HepG2 (cell line): ENCODE data around the gene ZNF581. TPM values are rescaled to one million over a fixed set of nuclear protein-coding genes. Genes with fewer than 3 reads are reported as not detected.
A peak's percentile ranks its signal among the peaks of the same experiment; 100 is the strongest.

Experiments used
- ATAC-seq: fragments of 200-7000 bp; cut with Tn5 transposase; 3 replicates; pipeline ENCODE4 v1.9.1; 2020; ENCODE audit warnings: mild to moderate bottlenecking, moderate library complexity
- Bru-seq: library from RNA; stranded (reverse); fragments of 400-500 nt; gene quantifications from one replicate; lab custom pipeline; 2021; lab: Mats Ljungman, UMichigan
- BruChase-seq, 2 experiments: library from RNA; stranded (reverse); fragments of 400-500 nt; gene quantifications; one replicate each; lab custom pipeline; 2021; lab: Mats Ljungman, UMichigan
- BruUV-seq: library from RNA; stranded (reverse); fragments of 400-500 nt; replicated peaks from 2 replicates; lab custom pipeline; 2021; lab: Mats Ljungman, UMichigan
- CTCF ChIA-PET: fragments of 300-600 bp; formaldehyde crosslinking; extraction: SDS; loops from one replicate; lab custom pipeline; 2021; ENCODE audit warnings: low total read pairs, inconsistent platforms, low intra/inter-chr PET ratio; lab: Yijun Ruan, JAX
- POLR2A ChIA-PET: fragments of 350-600 bp; sonication (Branson Sonifier 250); formaldehyde crosslinking; loops from one replicate; lab custom pipeline; 2020; ENCODE audit warnings: antibody characterized with exemption, inconsistent platforms; lab: Yijun Ruan, JAX
- DNase-seq: peaks from one replicate; pipeline ENCODE4 v3.0.0-alpha.2; 2015; ENCODE audit warnings: low spot score
- FAIRE-seq: peaks from 3 replicates; lab custom pipeline; 2011; peaks lifted over from hg19 to GRCh38; lab: Jason Lieb, UNC
- H2AFZ ChIP-seq: one replicate; pipeline ENCODE4 v1.6.1; 2011; ENCODE audit warnings: low read length, inconsistent platforms
- H3K27ac ChIP-seq: fragments of 300-600 bp; 3 replicates; pipeline ENCODE4 v1.8.0; 2011; ENCODE audit warnings: mixed run types, mild to moderate bottlenecking, mixed read lengths, low read length, inconsistent platforms; ENCODE audit not compliant: insufficient read depth; ENCODE audit errors: extremely low read length
- H3K27me3 ChIP-seq, 2 experiments: fragments of 200-600 bp in 1 of 2; 2 replicates in 1 of 2; 3 replicates in 1 of 2; pipeline versions ENCODE4 v1.6.0 to v1.8.0; 2011; ENCODE audit warnings: low read length in 2 of 2, mild to moderate bottlenecking in 2 of 2, moderate library complexity in 2 of 2, inconsistent platforms in 1 of 2; ENCODE audit not compliant: insufficient read depth in 2 of 2, control insufficient read depth in 1 of 2
- H3K36me3 ChIP-seq, 2 experiments: fragments of 200-600 bp in 1 of 2; replicated peaks in 1 of 2; 2 replicates in 1 of 2; 3 replicates in 1 of 2; pipeline versions ENCODE4 v1.5.1 to v1.8.0; 2011; ENCODE audit warnings: low read length in 2 of 2, inconsistent platforms in 1 of 2; ENCODE audit not compliant: insufficient read depth in 2 of 2, control insufficient read depth in 1 of 2
- H3K4me1 ChIP-seq: 2 replicates; pipeline ENCODE4 v1.5.1; 2012; ENCODE audit warnings: low read length, inconsistent platforms; ENCODE audit not compliant: insufficient read depth
- H3K4me2 ChIP-seq: 2 replicates; pipeline ENCODE4 v1.6.0; 2011; ENCODE audit warnings: low read depth, low read length, inconsistent platforms
- H3K4me3 ChIP-seq, 3 experiments: fragments of 200-600 bp in 1 of 3; sonication (generic), shearing (Covaris generic) in 1 of 3; replicated peaks in 1 of 3; 2 replicates each; pipeline ENCODE4 v1.5.1; 2011 to 2016; ENCODE audit warnings: low read length in 3 of 3, inconsistent platforms in 2 of 3, low read depth in 2 of 3, mild to moderate bottlenecking in 2 of 3, control low read depth in 1 of 3, mixed read lengths in 1 of 3; ENCODE audit not compliant: insufficient read depth in 1 of 3
- H3K79me2 ChIP-seq: one replicate; pipeline ENCODE4 v1.6.1; 2011; ENCODE audit warnings: low read length, inconsistent platforms; ENCODE audit not compliant: insufficient read depth
- H3K9ac ChIP-seq: 2 replicates; pipeline ENCODE4 v1.6.0; 2011; ENCODE audit warnings: mild to moderate bottlenecking, low read depth, low read length, inconsistent platforms; ENCODE audit not compliant: insufficient read depth
- H3K9me3 ChIP-seq: 2 replicates; pipeline ENCODE4 v1.5.1; 2012; ENCODE audit warnings: mild to moderate bottlenecking, low read length
- H4K20me1 ChIP-seq: 2 replicates; pipeline ENCODE4 v1.6.0; 2011; ENCODE audit warnings: inconsistent platforms, mild to moderate bottlenecking, low read length, moderate library complexity; ENCODE audit not compliant: insufficient read depth
- ELF3 ChIP-seq: IDR thresholded peaks from 2 replicates; pipeline ENCODE4 v1.6.1; 2016; ENCODE audit warnings: missing genetic modification reagents, missing compliant biosample characterization
- HCFC1 ChIP-seq: fragments of 150-350 bp; IDR thresholded peaks from 2 replicates; pipeline ENCODE4 v1.6.1; 2014; ENCODE audit warnings: low read depth, low read length
- NR2F2 ChIP-seq: IDR thresholded peaks from 2 replicates; pipeline ENCODE4 v1.6.1; 2012; ENCODE audit warnings: low read depth, inconsistent platforms, borderline replicate concordance
- SRSF9 ChIP-seq: fragments of 200-400 bp; formaldehyde crosslinking; IDR thresholded peaks from 2 replicates; pipeline ENCODE4 v1.6.1; 2018; ENCODE audit warnings: borderline replicate concordance, mild to moderate bottlenecking, low read depth, low read length; ENCODE audit not compliant: insufficient read depth, poor library complexity, severe bottlenecking
- ZNF281 ChIP-seq: sonication (generic); formaldehyde crosslinking; IDR thresholded peaks from 2 replicates; pipeline ENCODE4 v1.4.0; 2020; ENCODE audit warnings: missing genetic modification reagents, borderline replicate concordance
- ZNF740 ChIP-seq: sonication (generic); formaldehyde crosslinking; IDR thresholded peaks from 2 replicates; pipeline ENCODE4 v1.4.0; 2020; ENCODE audit warnings: missing genetic modification reagents
- WGBS: methylation state at CpG from one replicate; pipeline ENCODE4 v1.1.6; 2017; ENCODE audit warnings: low lambda C conversion rate; 5-methylcytosine and 5-hydroxymethylcytosine counted together
- in situ Hi-C: cut with HindIII; loops from 2 replicates; pipeline ENCODE4 v1.10.0; 2017; ENCODE audit warnings: low pct_unique_long_range_greater_than_20kb; ENCODE audit not compliant: extremely low pct_ligation_motif_present
- intact Hi-C: fragments of 100-400 bp; cut with micrococcal nuclease; formaldehyde crosslinking; loops from one replicate; pipeline ENCODE4 v1.10.0; 2022; ENCODE audit not compliant: unreplicated experiment
- long read RNA-seq, 2 experiments: library from RNA in 1 of 2; library from polyadenylated mRNA in 1 of 2; stranded (forward) in 1 of 2; unstranded in 1 of 2; transcript quantifications; one replicate each; pipeline ENCODE4 v2.0.0, GENCODE V29; 2019 to 2022
- polyA minus RNA-seq, 3 experiments: library from RNA; depleted of rRNA, polyadenylated mRNA; stranded (reverse); fragments of >200 nt; gene quantifications; 2 replicates each; pipeline ENCODE4 v1.2.3, GENCODE V29; 2011; ENCODE audit warnings: low replicate concordance in 1 of 3
- polyA plus RNA-seq, 8 experiments: library from polyadenylated mRNA; depleted of rRNA in 3 of 8; stranded (reverse) in 7 of 8; unstranded in 1 of 8; fragments of >200 nt; fragmentation: Illumina TruSeq in 4 of 8; extraction: Trizol in 4 of 8; gene quantifications; 2 replicates each; pipeline versions ENCODE4 v1.2.1 to v1.2.3, GENCODE V29; 2011 to 2016; ENCODE audit warnings: low read depth in 4 of 8, missing spikeins in 1 of 8, mixed read lengths in 1 of 8; ENCODE audit not compliant: insufficient read depth in 1 of 8
- total RNA-seq, 5 experiments: library from RNA; depleted of rRNA; stranded (reverse); fragments of >200 nt; fragmentation: Illumina TruSeq; extraction: Trizol; gene quantifications; 2 replicates each; pipeline ENCODE4 v1.2.3, GENCODE V29; 2016; ENCODE audit warnings: low read depth in 1 of 5

The ZNF581 gene
- total RNA-seq (2016; rRNA removed; fragmentation: Illumina TruSeq; extraction: Trizol) (18.4 and 19.6 TPM in 2 replicates), polyA plus RNA-seq (2011; rRNA removed) (49.5 and 52.6 TPM in 2 replicates), polyA minus RNA-seq (2011; rRNA and poly(A)+ RNA removed; ENCODE audit: low replicate concordance) (18.8 and 71.6 TPM in 2 replicates), Bru-seq, nascent RNA (percentile 75 among the genes with signal in this experiment), BruChase-seq, experiment 1, labeled RNA remaining after a 6-hour chase (percentile 84 among the genes with signal in this experiment), BruChase-seq, experiment 2, labeled RNA remaining after a 2-hour chase (percentile 79 among the genes with signal in this experiment)
- total RNA-seq (2016; cell fraction: cytosol; rRNA removed; fragmentation: Illumina TruSeq; extraction: Trizol; ENCODE audit: low read depth): 34.0 and 35.7 TPM in 2 replicates
- total RNA-seq (2016; cell fraction: insoluble cytoplasmic fraction; rRNA removed; fragmentation: Illumina TruSeq; extraction: Trizol): 17.7 and 20.9 TPM in 2 replicates
- total RNA-seq (2016; cell fraction: membrane; rRNA removed; fragmentation: Illumina TruSeq; extraction: Trizol): 38.4 and 42.1 TPM in 2 replicates
- total RNA-seq (2016; cell fraction: nucleus; rRNA removed; fragmentation: Illumina TruSeq; extraction: Trizol): 10.8 and 12.4 TPM in 2 replicates
- polyA plus RNA-seq (2011; cell fraction: cytosol; rRNA removed): 38.8 and 63.7 TPM in 2 replicates
- polyA plus RNA-seq (2011; cell fraction: nucleus; rRNA removed): 31.7 and 33.0 TPM in 2 replicates
- 36.3 and 55.4 TPM in 2 replicates for polyA plus RNA-seq (2012)
- 26.5 and 29.6 TPM in 2 replicates for polyA plus RNA-seq (2016; cell fraction: cytosol; fragmentation: Illumina TruSeq; extraction: Trizol; ENCODE audit: low read depth)
- 17.0 and 19.4 TPM in 2 replicates for polyA plus RNA-seq (2016; cell fraction: insoluble cytoplasmic fraction; fragmentation: Illumina TruSeq; extraction: Trizol; ENCODE audit: low read depth)
- polyA plus RNA-seq (2016; cell fraction: membrane; fragmentation: Illumina TruSeq; extraction: Trizol; ENCODE audit: low read depth): 31.3 and 37.7 TPM in 2 replicates
- polyA plus RNA-seq (2016; cell fraction: nucleus; fragmentation: Illumina TruSeq; extraction: Trizol; ENCODE audit: insufficient read depth, low read depth): 21.8 and 23.7 TPM in 2 replicates
- polyA minus RNA-seq (2011; cell fraction: cytosol; rRNA and poly(A)+ RNA removed): 32.7 and 49.8 TPM in 2 replicates
- polyA minus RNA-seq (2011; cell fraction: nucleus; rRNA and poly(A)+ RNA removed): 8.4 and 9.6 TPM in 2 replicates
- long read RNA-seq, experiment 1, transcript ZNF581-201 (2 exons, 1,298 nt): major isoform, 56 of 68 reads
- long read RNA-seq, experiment 1, partial matches to known transcripts: 6 of 68 reads
- long read RNA-seq, experiment 1, other reads (novel, unspliced or antisense): 3 of 68 reads
- long read RNA-seq, experiment 2, transcript ZNF581-201 (2 exons, 1,298 nt): major isoform, 146 of 183 reads
- long read RNA-seq, experiment 2, transcript ZNF581-202 (2 exons, 591 nt): minor isoform, 7 of 183 reads
- long read RNA-seq, experiment 2, partial matches to known transcripts: 26 of 183 reads
- long read RNA-seq, experiment 2, other reads (novel, unspliced or antisense): 3 of 183 reads

- peak within 1 kb of the TSS; percentile 92 to 96 (median 92) for H3K4me3 ChIP-seq
- intact Hi-C loops: no loop called here
- no peaks in the 10 kb centered on the region; a peak in 1 of 5 replicates for H3K27me3 ChIP-seq
- in situ Hi-C loops: no loop called here
- H3K36me3 ChIP-seq: peaks cover 0 to 10% of the 10 kb centered on the region in 2 experiments; a peak in 2 of 5 replicates
- BruUV-seq: no TSS peak
- H2AFZ ChIP-seq: no peak within 1 kb of the TSS
- peak; percentile 69 for FAIRE-seq
- H3K27ac ChIP-seq: peak within 1 kb of the TSS; percentile 79
- H3K4me2 ChIP-seq: peak within 1 kb of the TSS; percentile 96
- H3K9ac ChIP-seq: peak within 1 kb of the TSS; percentile 84
- H3K9me3 ChIP-seq: no peaks in the 10 kb centered on the region
- WGBS: 3% methylated on average over 36 of the region's 56 CpGs
- POLR2A ChIA-PET: interaction anchor here (0.5 to 2.4 kb wide), 6 partner anchors 10 to 167 kb away, joined by 3 to 19 read pairs (median 9); partner anchors contain the start of genes U2AF2, ZNF628 and ZNF784
- peak; percentile 47 for ATAC-seq
- peaks cover 39% of the 10 kb centered on the region for H3K79me2 ChIP-seq
- CTCF ChIA-PET: interaction anchor here (1.7 kb wide), 1 partner anchor 11 kb away, joined by 4 read pairs; no protein-coding TSS in a partner anchor
- peaks cover 57% of the 10 kb centered on the region for H3K4me1 ChIP-seq
- DNase-seq: peak; percentile 57
- H4K20me1 ChIP-seq: no peaks in the 10 kb centered on the region
- TF ChIP-seq ELF3 (CRISPR knock-in tag) (peak; percentile 60), ZNF281 (CRISPR knock-in tag) (peak; percentile 74), ZNF740 (peak; percentile 94), HCFC1 (peak; percentile 64; the same call in 1 of the 2 replicates), NR2F2 (0 out of 2 replicates have a peak, but pooled peaks have one; percentile 54), SRSF9 (no peak)
Observed at GRCh38 chr19:55643003-55643886, at the start of gene ZNF581. TSS of gene ZNF581 (plus strand) at chr19:55643649. CDS start at chr19:55644572, 923 bp downstream.
